Breast epithelium (tissue), 3 donors: ENCODE data around the gene ARHGAP25.

ENCODE experiments used
- CTCF ChIP-seq, 3 donors: fragments of 450-650 bp; IDR thresholded peaks; one replicate each; pipeline ENCODE4 v1.5.1; 2016 to 2017; ENCODE audit warnings: antibody characterized with exemption in 3 of 3, mild to moderate bottlenecking in 3 of 3, moderate library complexity in 3 of 3
- POLR2A ChIP-seq: fragments of 450-650 bp; IDR thresholded peaks from one replicate; pipeline ENCODE4 v1.6.1; 2016; ENCODE audit warnings: antibody characterized with exemption, mild to moderate bottlenecking, moderate library complexity
- POLR2AphosphoS5 ChIP-seq, 3 donors: sonication (generic); formaldehyde crosslinking; IDR thresholded peaks; one replicate each; pipeline ENCODE4 v1.6.1; 2017; ENCODE audit warnings: antibody characterized with exemption in 3 of 3

DNA sequence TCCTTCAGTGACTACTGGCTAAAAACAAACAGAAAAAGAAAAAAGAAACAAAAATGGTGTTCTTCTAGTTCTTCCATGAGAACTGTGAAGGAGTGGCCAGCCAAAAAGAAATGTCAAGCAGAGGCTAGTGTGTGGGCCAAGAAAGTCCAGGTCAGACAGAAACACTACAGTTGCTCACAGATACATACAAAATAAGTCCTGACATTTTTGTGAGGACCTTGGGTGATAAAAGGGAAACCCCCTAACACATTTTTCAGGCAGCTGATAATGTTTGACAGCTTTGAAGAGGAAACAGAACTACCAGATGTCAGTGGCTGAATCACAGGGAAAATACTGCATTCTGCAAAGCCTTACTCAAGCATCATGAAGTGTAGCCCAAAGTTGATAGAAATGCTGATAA lies 28.1 kb downstream of the ARHGAP25 start:
- no peak for TF ChIP-seq POLR2AphosphoS5 (IDR thresholded peaks at IDR 0.05)
- TF ChIP-seq CTCF (IDR thresholded peaks at IDR 0.05): no peak
- no peak for TF ChIP-seq POLR2A
